Measurements from ENCODE around the gene FPR1. TPM values are rescaled to one million over a fixed set of nuclear protein-coding genes. Genes with fewer than 3 reads are reported as not detected.

FPR1 gene
- total and polyA plus RNA-seq, 2 of the 8 experiments (the other 6 are each of a cell fraction or from before 2014, with no cell fraction given) = 0.11 TPM; not detected in 1

GRCh38 chr19:51714848-51715247 lies 36.8 kb downstream of the FPR1 start (continued):
- TF ChIP-seq EZH2 (IDR thresholded peaks at IDR 0.05; ENCODE audit: low read depth, low read length, severe bottlenecking) = no peak
- TF ChIP-seq GTF2F1 (IDR thresholded peaks at IDR 0.05; ENCODE audit: borderline replicate concordance, low read depth, low read length) = no peak
- no peak for TF ChIP-seq ATF3 (IDR thresholded peaks at IDR 0.05; ENCODE audit: insufficient read depth, low read depth, low read length)
